LoVo (cell line): Measurements from ENCODE around the gene CAMK2D.

Experiments
- DNase-seq: peaks from one replicate; pipeline ENCODE4 v3.0.0-alpha.2; 2016; ENCODE audit warnings: low spot score

CAMK2D gene

GRCh38 chr4:113565702-113566012 lies 195.9 kb downstream of the CAMK2D start:
- DNase-seq, result no peak

- no peak for DNase-seq
Observed at GRCh38 chr4:113564493-113564892, 197.0 kb downstream of the CAMK2D start.

GRCh38 chr4:113563691-113564378 lies 197.7 kb downstream of the CAMK2D start:
- no peak for DNase-seq

GRCh38 chr4:113561758-113562157 lies 199.8 kb downstream of the CAMK2D start:
- DNase-seq, result no peak

- DNase-seq, result no peak
Observed at GRCh38 chr4:113561092-113561491, 200.4 kb downstream of the CAMK2D start.

GRCh38 chr4:113560579-113560978 lies 201.0 kb downstream of the CAMK2D start:
- DNase-seq, result no peak

GRCh38 chr4:113559947-113560346 lies 201.6 kb downstream of the CAMK2D start:
- DNase-seq, result no peak

GRCh38 chr4:113556382-113557134 lies 205.0 kb downstream of the CAMK2D start:
- no peak for DNase-seq

GRCh38 chr4:113555868-113556267 lies 205.7 kb downstream of the CAMK2D start:
- no peak for DNase-seq

GRCh38 chr4:113553082-113553481 lies 208.5 kb downstream of the CAMK2D start:
- no peak for DNase-seq

GRCh38 chr4:113550510-113550909 lies 211.0 kb downstream of the CAMK2D start:
- DNase-seq, result no peak

GRCh38 chr4:113548303-113548702 lies 213.2 kb downstream of the CAMK2D start:
- no peak for DNase-seq

- DNase-seq, result peak; percentile 96
Observed at GRCh38 chr4:113547487-113548042, 214.0 kb downstream of the CAMK2D start.

GRCh38 chr4:113541933-113542332 lies 219.6 kb downstream of the CAMK2D start:
- no peak for DNase-seq

- no peak for DNase-seq
Observed at GRCh38 chr4:113540859-113541258, 220.7 kb downstream of the CAMK2D start.

GRCh38 chr4:113539408-113539807 lies 222.1 kb downstream of the CAMK2D start:
- no peak for DNase-seq

- DNase-seq, result no peak
Observed at GRCh38 chr4:113537628-113538027, 223.9 kb downstream of the CAMK2D start.

- no peak for DNase-seq
Observed at GRCh38 chr4:113537203-113537602, 224.3 kb downstream of the CAMK2D start.

- DNase-seq, result no peak
Observed at GRCh38 chr4:113534711-113535110, 226.8 kb downstream of the CAMK2D start.

- DNase-seq, result no peak
Observed at GRCh38 chr4:113531572-113531971, 230.0 kb downstream of the CAMK2D start.

GRCh38 chr4:113528395-113528794 lies 233.1 kb downstream of the CAMK2D start:
- DNase-seq, result no peak

GRCh38 chr4:113525521-113525920 lies 236.0 kb downstream of the CAMK2D start:
- no peak for DNase-seq

- no peak for DNase-seq
Observed at GRCh38 chr4:113524505-113525186, 236.9 kb downstream of the CAMK2D start.
